ENCODE measurements around the gene UBE3B. TPM values are rescaled to one million over a fixed set of nuclear protein-coding genes. Genes with fewer than 3 reads are reported as not detected.

UBE3B gene
- polyA plus RNA-seq, 1 donor (not counting 4 experiments of a cell fraction or from before 2014, with no cell fraction given): 27.1 TPM

- dilution Hi-C loops (cut with MboI; ENCODE audit: extremely low pct_ligation_motif_present, low sequenced_read_pairs): no loop called here
- peak overlapping the region; percentile 75 for H3K4me2 ChIP-seq (ENCODE audit: control insufficient read depth, extremely low read depth, insufficient read depth, low read depth, low read length)
These were observed 16.2 kb upstream of the UBE3B start for GRCh38 chr12:109461049-109461845.

GRCh38 chr12:109461846-109462756 lies 15.3 kb upstream of the UBE3B start:
- DNase-seq (ENCODE audit: low read depth, low spot score) (peak; percentile 35), FAIRE-seq (no peak)
- dilution Hi-C loops (cut with MboI; ENCODE audit: extremely low pct_ligation_motif_present, low sequenced_read_pairs): no loop called here
- Histone ChIP-seq H3K9ac (ENCODE audit: control insufficient read depth, extremely low read depth, insufficient read depth, low read length) (peak overlapping the region; percentile 18), H3K4me2 (ENCODE audit: control insufficient read depth, extremely low read depth, insufficient read depth, low read depth, low read length) (peak overlapping the region; percentile 75), H2AFZ (ENCODE audit: control insufficient read depth, low read length) (no peak overlapping the region), H3K79me2 (ENCODE audit: control insufficient read depth, insufficient read depth, low read length) (peaks cover 88% of the 10 kb centered on the region), H3K9me1 (ENCODE audit: control insufficient read depth, extremely low read depth, insufficient read depth, low read length) (peaks cover 9% of the 10 kb centered on the region), H3K27ac (ENCODE audit: control insufficient read depth, insufficient read depth, low read length) (peak overlapping the region; percentile 63), H3K9me3 (ENCODE audit: control insufficient read depth, low read depth, low read length) (no peaks in the 10 kb centered on the region), H4K20me1 (ENCODE audit: control insufficient read depth, extremely low read depth, insufficient read depth, low read length) (peaks cover 33% of the 10 kb centered on the region), H3K27me3 (ENCODE audit: control insufficient read depth, extremely low read depth, insufficient read depth, low read length) (no peaks in the 10 kb centered on the region), H3K36me3 (ENCODE audit: control insufficient read depth in 2 of 2, extremely low read depth in 1 of 2, insufficient read depth in 2 of 2, low read length in 2 of 2) (peaks cover 32 to 37% of the 10 kb centered on the region in 2 experiments), H3K4me1 (ENCODE audit: control insufficient read depth, extremely low read depth, insufficient read depth, low read length) (peaks cover 36% of the 10 kb centered on the region), H3K4me3 (ENCODE audit: control insufficient read depth in 2 of 3, extremely low read depth in 1 of 3, insufficient read depth in 2 of 3, low read depth in 1 of 3, low read length in 3 of 3) (peak overlapping the region in 2 of 3 experiments; percentile 25 to 34)
- no peak for TF ChIP-seq EZH2 (IDR thresholded peaks at IDR 0.05; ENCODE audit: low read length)
- TF ChIP-seq CTCF (optimal IDR thresholded peaks at IDR 0.05 in 1 of 3, IDR thresholded peaks at IDR 0.05 in 1 of 3, conservative IDR thresholded peaks at IDR 0.05 in 1 of 3; ENCODE audit: extremely low read depth in 1 of 3, insufficient read depth in 2 of 3, low read length in 3 of 3): no peak

More at GRCh38 chr12:109461049-109461845, 16.2 kb upstream of the UBE3B start:
- no peak overlapping the region for H3K4me3 ChIP-seq (ENCODE audit: control insufficient read depth in 2 of 3, extremely low read depth in 1 of 3, insufficient read depth in 2 of 3, low read depth in 1 of 3, low read length in 3 of 3)
- H3K36me3 ChIP-seq (ENCODE audit: control insufficient read depth in 2 of 2, extremely low read depth in 1 of 2, insufficient read depth in 2 of 2, low read length in 2 of 2): peaks cover 35 to 41% of the 10 kb centered on the region in 2 experiments
- peaks cover 24% of the 10 kb centered on the region for H4K20me1 ChIP-seq (ENCODE audit: control insufficient read depth, extremely low read depth, insufficient read depth, low read length)
- no peaks in the 10 kb centered on the region for H3K27me3 ChIP-seq (ENCODE audit: control insufficient read depth, extremely low read depth, insufficient read depth, low read length)
- no peak overlapping the region for H2AFZ ChIP-seq (ENCODE audit: control insufficient read depth, low read length)
- peaks cover 9% of the 10 kb centered on the region for H3K9me1 ChIP-seq (ENCODE audit: control insufficient read depth, extremely low read depth, insufficient read depth, low read length)
- peaks cover 36% of the 10 kb centered on the region for H3K4me1 ChIP-seq (ENCODE audit: control insufficient read depth, extremely low read depth, insufficient read depth, low read length)
- no peak for DNase-seq (ENCODE audit: low read depth, low spot score)
- no peak overlapping the region for H3K9ac ChIP-seq (ENCODE audit: control insufficient read depth, extremely low read depth, insufficient read depth, low read length)
- TF ChIP-seq EZH2 (IDR thresholded peaks at IDR 0.05; ENCODE audit: low read length) (no peak), CTCF (optimal IDR thresholded peaks at IDR 0.05 in 1 of 3, IDR thresholded peaks at IDR 0.05 in 1 of 3, conservative IDR thresholded peaks at IDR 0.05 in 1 of 3; ENCODE audit: extremely low read depth in 1 of 3, insufficient read depth in 2 of 3, low read length in 3 of 3) (no peak)
- H3K27ac ChIP-seq (ENCODE audit: control insufficient read depth, insufficient read depth, low read length): peak overlapping the region; percentile 63
- H3K9me3 ChIP-seq (ENCODE audit: control insufficient read depth, low read depth, low read length): no peaks in the 10 kb centered on the region
- peaks cover 82% of the 10 kb centered on the region for H3K79me2 ChIP-seq (ENCODE audit: control insufficient read depth, insufficient read depth, low read length)
- FAIRE-seq: no peak
